ENCODE measurements around the gene PGBD5.
"Not testable (repeated sequence)": the region's sequence is repeated elsewhere in the genome, so short reads cannot be mapped to it uniquely, and the experiment has no call there.

Gene PGBD5

DNA sequence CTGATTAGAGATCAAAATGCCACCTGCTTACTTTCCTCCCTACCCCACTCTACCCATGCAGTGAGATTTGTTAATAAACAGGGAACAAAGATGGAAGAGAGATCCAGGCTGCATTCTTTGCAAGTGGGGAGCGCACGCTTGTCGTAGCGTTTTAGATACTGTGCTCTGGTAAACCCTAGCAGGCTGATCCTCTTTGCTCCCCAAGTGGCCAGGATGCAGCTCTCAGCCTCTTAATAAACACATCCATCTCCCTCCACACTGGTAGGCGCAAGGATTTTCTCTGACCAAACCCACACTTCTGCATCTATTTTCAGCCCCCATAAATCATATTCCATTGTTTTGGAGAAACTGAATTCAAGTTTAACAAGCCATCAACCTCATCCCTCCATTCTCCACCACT lies 2.9 kb downstream of the PGBD5 start:
- DNase-seq: no peak
- Histone ChIP-seq H3K4me3 (ENCODE audit: low read depth, low read length) (no peak overlapping the region), H3K27me3 (ENCODE audit: insufficient read depth, low read depth, severe bottlenecking) (peaks cover 10% of the 10 kb centered on the region), H3K27ac (no peak overlapping the region), H3K36me3 (peaks cover 9% of the 10 kb centered on the region), H3K9me3 (ENCODE audit: severe bottlenecking) (peaks cover 3% of the 10 kb centered on the region)
- TF ChIP-seq, protein P1, sequence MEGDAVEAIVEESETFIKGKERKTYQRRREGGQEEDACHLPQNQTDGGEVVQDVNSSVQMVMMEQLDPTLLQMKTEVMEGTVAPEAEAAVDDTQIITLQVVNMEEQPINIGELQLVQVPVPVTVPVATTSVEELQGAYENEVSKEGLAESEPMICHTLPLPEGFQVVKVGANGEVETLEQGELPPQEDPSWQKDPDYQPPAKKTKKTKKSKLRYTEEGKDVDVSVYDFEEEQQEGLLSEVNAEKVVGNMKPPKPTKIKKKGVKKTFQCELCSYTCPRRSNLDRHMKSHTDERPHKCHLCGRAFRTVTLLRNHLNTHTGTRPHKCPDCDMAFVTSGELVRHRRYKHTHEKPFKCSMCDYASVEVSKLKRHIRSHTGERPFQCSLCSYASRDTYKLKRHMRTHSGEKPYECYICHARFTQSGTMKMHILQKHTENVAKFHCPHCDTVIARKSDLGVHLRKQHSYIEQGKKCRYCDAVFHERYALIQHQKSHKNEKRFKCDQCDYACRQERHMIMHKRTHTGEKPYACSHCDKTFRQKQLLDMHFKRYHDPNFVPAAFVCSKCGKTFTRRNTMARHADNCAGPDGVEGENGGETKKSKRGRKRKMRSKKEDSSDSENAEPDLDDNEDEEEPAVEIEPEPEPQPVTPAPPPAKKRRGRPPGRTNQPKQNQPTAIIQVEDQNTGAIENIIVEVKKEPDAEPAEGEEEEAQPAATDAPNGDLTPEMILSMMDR (IDR thresholded peaks at IDR 0.05; ENCODE audit: low read depth, low read length): no peak

DNA sequence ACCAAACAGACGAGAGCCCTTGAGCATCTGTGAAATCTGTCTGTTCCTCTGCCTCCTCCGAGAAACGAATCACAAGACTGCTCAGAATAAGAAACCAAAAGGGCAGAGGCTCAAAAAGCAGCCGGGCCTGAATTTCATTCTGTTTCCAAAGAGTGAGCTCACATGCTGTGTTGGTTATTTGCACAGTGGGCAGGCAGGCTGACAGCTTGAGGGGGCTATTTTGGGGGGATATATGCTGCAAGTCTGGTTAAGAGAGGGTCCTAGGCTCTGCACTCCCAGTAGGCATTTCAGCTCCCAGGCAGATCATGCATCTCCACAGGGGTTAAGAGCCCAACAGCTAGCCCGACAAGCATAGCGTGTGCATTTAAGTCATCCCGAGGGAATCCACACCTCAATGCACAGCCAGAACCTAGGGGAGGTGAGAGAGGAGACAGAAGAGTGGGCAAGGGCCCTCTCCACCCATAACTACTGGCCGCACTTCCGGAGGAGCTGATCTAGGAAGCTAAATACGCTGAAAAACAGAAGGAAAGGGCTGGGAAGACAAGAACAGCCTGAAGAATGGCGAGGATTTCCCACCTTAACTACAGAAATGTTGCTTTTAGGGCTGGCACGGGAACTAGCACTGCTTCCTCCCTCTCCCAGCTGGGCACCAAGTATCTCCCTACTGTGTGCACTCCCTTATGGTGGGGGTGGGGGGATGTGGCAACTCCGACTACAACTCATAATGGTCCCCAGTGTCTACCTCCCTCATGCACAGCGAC lies 3.7 kb downstream of the PGBD5 start:
- TF ChIP-seq, protein P1 (IDR thresholded peaks at IDR 0.05; ENCODE audit: low read depth, low read length): no peak
- DNase-seq: no peak
- peaks cover 3% of the 10 kb centered on the region for H3K9me3 ChIP-seq (ENCODE audit: severe bottlenecking)
- H3K27ac ChIP-seq: no peak overlapping the region
- H3K27me3 ChIP-seq (ENCODE audit: insufficient read depth, low read depth, severe bottlenecking): peaks cover 10% of the 10 kb centered on the region
- no peak overlapping the region for H3K4me3 ChIP-seq (ENCODE audit: low read depth, low read length)
- H3K36me3 ChIP-seq: peaks cover 9% of the 10 kb centered on the region

DNA sequence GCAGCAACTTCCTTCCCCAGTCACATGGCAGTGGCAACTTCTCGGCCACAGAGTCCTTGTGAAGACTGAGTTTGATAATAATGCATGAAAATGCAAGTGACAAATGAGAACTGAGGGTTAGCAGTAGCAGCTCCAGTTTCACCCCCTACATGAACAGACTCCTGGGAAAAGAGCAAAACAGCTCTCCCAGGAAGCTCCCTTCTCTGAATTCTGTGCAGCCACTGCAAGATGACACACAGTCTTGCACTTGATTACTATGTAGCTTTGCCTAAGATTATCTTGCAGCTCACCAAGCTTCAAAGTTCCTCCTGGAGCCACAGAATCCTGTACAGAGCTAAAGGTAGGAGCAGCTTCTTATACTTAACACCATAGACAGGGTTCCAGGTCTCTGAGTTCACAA lies 4.7 kb downstream of the PGBD5 start:
- Histone ChIP-seq H3K4me3 (ENCODE audit: low read depth, low read length) (no peak overlapping the region), H3K36me3 (peaks cover 9% of the 10 kb centered on the region), H3K9me3 (ENCODE audit: severe bottlenecking) (peaks cover 3% of the 10 kb centered on the region), H3K27me3 (ENCODE audit: insufficient read depth, low read depth, severe bottlenecking) (peaks cover 5% of the 10 kb centered on the region), H3K27ac (no peak overlapping the region)
- TF ChIP-seq, protein P1 (IDR thresholded peaks at IDR 0.05; ENCODE audit: low read depth, low read length): no peak
- no peak for DNase-seq

DNA sequence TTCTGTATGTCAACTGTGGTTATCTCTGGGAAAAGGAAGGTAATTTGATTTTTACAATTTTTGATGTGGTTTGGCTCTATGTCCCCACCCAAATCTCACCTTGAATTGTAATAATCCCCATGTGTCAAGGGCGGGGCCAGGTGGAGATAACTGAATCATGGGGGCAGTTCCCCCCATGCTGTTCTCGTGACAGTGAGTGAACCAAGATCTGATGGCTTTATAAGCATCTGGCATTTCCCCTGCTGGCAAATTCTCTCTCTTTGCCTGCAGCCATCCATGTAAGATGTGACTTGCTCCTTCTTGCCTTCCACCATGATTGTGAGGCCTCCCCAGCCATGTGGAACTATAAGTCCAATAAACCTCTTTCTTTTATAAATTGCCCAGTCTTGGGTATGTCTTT lies 5.8 kb downstream of the PGBD5 start:
- not testable (repeated sequence) for H3K36me3 ChIP-seq; H3K27ac ChIP-seq; DNase-seq; H3K27me3 ChIP-seq (ENCODE audit: insufficient read depth, low read depth, severe bottlenecking); H3K9me3 ChIP-seq (ENCODE audit: severe bottlenecking); H3K4me3 ChIP-seq (ENCODE audit: low read depth, low read length)

DNA sequence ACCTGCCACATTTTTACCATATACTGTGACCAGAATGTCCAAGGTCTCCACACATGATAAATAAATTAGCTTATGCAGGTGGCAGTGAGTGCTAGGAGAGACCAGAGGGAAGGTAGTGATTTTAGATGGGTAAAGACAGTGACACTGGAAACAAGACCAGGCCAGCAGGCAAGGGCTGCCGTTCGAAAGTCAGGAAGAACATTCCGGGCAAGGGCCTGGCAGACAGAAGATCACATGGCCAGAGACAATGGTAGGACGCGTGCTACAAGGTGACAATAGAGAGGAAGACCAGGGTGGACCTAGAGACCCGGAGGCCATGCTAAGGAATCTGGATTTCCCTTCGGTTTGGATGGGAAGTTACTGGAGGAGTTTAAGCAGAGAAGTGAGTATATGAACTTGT lies 9.7 kb downstream of the PGBD5 start:
- H3K27me3 ChIP-seq (ENCODE audit: insufficient read depth, low read depth, severe bottlenecking): no peaks in the 10 kb centered on the region
- DNase-seq: no peak
- no peak overlapping the region for H3K27ac ChIP-seq
- TF ChIP-seq, protein P1 (IDR thresholded peaks at IDR 0.05; ENCODE audit: low read depth, low read length): no peak
- peaks cover 3% of the 10 kb centered on the region for H3K9me3 ChIP-seq (ENCODE audit: severe bottlenecking)
- H3K36me3 ChIP-seq: peaks cover 9% of the 10 kb centered on the region
- H3K4me3 ChIP-seq (ENCODE audit: low read depth, low read length): no peak overlapping the region

DNA sequence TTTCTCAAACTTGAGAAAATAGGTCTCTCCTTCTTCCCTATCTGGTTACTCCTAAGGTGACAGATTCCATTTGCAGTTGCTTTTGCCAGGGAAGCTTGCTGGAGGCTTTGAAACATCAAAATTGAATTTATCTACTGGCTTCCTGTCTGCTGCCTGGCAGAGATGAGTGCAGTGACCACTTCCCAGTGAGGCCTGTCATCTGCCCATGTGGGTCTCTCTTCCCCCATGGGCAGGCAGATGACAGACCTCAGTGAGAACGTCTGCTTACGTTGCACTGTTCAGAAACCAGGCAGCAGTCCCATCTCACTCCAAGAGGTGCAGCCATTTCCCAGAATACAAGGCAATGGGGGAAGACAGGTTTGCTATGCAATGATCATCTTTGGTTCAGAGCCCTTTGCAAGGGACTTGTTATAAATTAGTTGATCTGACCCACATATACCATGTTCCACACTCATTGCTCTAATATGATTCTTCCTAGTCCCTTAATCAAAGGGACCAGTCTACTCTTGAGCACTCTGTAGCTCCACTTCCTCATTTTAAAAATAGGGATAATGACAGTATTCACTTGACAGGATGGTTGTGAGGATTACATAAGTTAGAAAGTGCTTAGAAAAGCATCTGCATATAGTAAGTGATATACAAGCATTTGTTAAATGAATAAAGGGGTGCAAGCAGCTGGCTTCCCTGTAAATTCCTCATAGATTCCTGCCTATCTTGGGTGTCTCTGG lies 10.6 kb downstream of the PGBD5 start:
- H3K27ac ChIP-seq: no peak overlapping the region
- H3K36me3 ChIP-seq: peaks cover 9% of the 10 kb centered on the region
- H3K9me3 ChIP-seq (ENCODE audit: severe bottlenecking): peaks cover 3% of the 10 kb centered on the region
- no peak for DNase-seq
- TF ChIP-seq, protein P1 (IDR thresholded peaks at IDR 0.05; ENCODE audit: low read depth, low read length): no peak
- H3K27me3 ChIP-seq (ENCODE audit: insufficient read depth, low read depth, severe bottlenecking): no peaks in the 10 kb centered on the region
- H3K4me3 ChIP-seq (ENCODE audit: low read depth, low read length): no peak overlapping the region
